ENCODE data around the gene ANKS1A.

DNA sequence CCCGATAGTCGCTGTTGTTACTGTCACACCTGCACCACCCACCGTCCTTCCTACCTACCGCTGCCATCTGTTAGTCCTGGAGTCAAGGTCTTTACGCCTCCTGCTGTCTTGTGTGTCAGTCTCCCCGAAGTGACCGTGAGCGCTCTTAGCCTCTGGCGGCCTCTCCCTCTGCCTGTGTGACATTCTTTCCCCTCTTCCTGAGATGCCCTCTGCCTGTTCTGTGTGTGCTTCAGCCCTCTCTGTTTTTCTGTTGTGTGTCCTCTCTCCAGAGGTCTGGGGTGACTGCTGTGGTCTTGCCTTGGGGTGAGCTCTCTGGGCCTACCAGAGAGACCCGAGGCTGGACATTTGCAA, 197.2 kb downstream of the ANKS1A start:
- no peak for TF ChIP-seq EZH2 (IDR thresholded peaks at IDR 0.05; ENCODE audit: borderline replicate concordance, low read length)
- TF ChIP-seq, protein P1, sequence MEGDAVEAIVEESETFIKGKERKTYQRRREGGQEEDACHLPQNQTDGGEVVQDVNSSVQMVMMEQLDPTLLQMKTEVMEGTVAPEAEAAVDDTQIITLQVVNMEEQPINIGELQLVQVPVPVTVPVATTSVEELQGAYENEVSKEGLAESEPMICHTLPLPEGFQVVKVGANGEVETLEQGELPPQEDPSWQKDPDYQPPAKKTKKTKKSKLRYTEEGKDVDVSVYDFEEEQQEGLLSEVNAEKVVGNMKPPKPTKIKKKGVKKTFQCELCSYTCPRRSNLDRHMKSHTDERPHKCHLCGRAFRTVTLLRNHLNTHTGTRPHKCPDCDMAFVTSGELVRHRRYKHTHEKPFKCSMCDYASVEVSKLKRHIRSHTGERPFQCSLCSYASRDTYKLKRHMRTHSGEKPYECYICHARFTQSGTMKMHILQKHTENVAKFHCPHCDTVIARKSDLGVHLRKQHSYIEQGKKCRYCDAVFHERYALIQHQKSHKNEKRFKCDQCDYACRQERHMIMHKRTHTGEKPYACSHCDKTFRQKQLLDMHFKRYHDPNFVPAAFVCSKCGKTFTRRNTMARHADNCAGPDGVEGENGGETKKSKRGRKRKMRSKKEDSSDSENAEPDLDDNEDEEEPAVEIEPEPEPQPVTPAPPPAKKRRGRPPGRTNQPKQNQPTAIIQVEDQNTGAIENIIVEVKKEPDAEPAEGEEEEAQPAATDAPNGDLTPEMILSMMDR (conservative IDR thresholded peaks at IDR 0.05 in 1 of 2, IDR thresholded peaks at IDR 0.05 in 1 of 2; ENCODE audit: extremely low read depth in 1 of 2, insufficient read depth in 1 of 2, low read depth in 1 of 2, low read length in 2 of 2) = no peak

Data from mammary epithelial cell (primary cell).